GM12878 (cell line): Measurements from ENCODE around the gene SFN. TPM values are rescaled to one million over a fixed set of nuclear protein-coding genes. Genes with fewer than 3 reads are reported as not detected.

Experiments
- ASH2L ChIP-seq: fragments of 300-600, 200-600 bp; sonication (generic); IDR thresholded peaks from 2 replicates; pipeline ENCODE4 v1.6.1; 2017; ENCODE audit warnings: low read depth, mild to moderate bottlenecking, borderline replicate concordance
- BCLAF1 ChIP-seq: fragments of 450-650 bp; IDR thresholded peaks from 2 replicates; pipeline ENCODE4 v1.6.1; 2017; ENCODE audit warnings: antibody characterized with exemption, mild to moderate bottlenecking, moderate library complexity
- CHD4 ChIP-seq: fragments of 200-600 bp; sonication (generic); IDR thresholded peaks from 2 replicates; pipeline ENCODE4 v1.6.1; 2016; ENCODE audit warnings: mild to moderate bottlenecking
- CREB1 ChIP-seq: IDR thresholded peaks from 2 replicates; pipeline ENCODE4 v1.6.1; 2012; ENCODE audit warnings: low read depth, mild to moderate bottlenecking, inconsistent platforms
- HDGF ChIP-seq: fragments of 450-650 bp; IDR thresholded peaks from 2 replicates; pipeline ENCODE4 v1.6.1; 2016; ENCODE audit warnings: antibody characterized with exemption
- MEF2B ChIP-seq: fragments of 450-650 bp; IDR thresholded peaks from 2 replicates; pipeline ENCODE4 v1.6.1; 2018; ENCODE audit warnings: mild to moderate bottlenecking, moderate library complexity; ENCODE audit not compliant: partially characterized antibody, poor library complexity, severe bottlenecking
- MYB ChIP-seq: fragments of 150-350 bp; IDR thresholded peaks from 2 replicates; pipeline ENCODE4 v1.6.1; 2014; ENCODE audit warnings: mild to moderate bottlenecking, low read depth, low read length, borderline replicate concordance
- NFIC ChIP-seq: IDR thresholded peaks from 2 replicates; pipeline ENCODE4 v1.6.1; 2012; ENCODE audit warnings: low read depth, mild to moderate bottlenecking, inconsistent platforms, low read length, moderate library complexity
- NR2C2 ChIP-seq: IDR thresholded peaks from 2 replicates; pipeline ENCODE4 v1.6.1; 2011; ENCODE audit warnings: borderline replicate concordance, low read depth; ENCODE audit not compliant: control insufficient read depth, insufficient read length
- PAX5 ChIP-seq: IDR thresholded peaks from 2 replicates; pipeline ENCODE4 v1.6.1; 2011; ENCODE audit warnings: low read depth, low read length, borderline replicate concordance
- SMAD1 ChIP-seq: fragments of 450-650 bp; IDR thresholded peaks from 2 replicates; pipeline ENCODE4 v1.6.1; 2018; ENCODE audit warnings: mild to moderate bottlenecking, low read depth; ENCODE audit not compliant: partially characterized antibody
- SMARCA5 ChIP-seq: fragments of 450-650 bp; IDR thresholded peaks from 2 replicates; pipeline ENCODE4 v1.6.1; 2017; ENCODE audit warnings: mild to moderate bottlenecking
- TAF1 ChIP-seq: IDR thresholded peaks from 2 replicates; pipeline ENCODE4 v1.6.1; 2011; ENCODE audit warnings: mild to moderate bottlenecking, low read depth, low read length, borderline replicate concordance
- ZBTB11 ChIP-seq: fragments of 450-650 bp; formaldehyde crosslinking; IDR thresholded peaks from 2 replicates; pipeline ENCODE4 v1.5.0; 2022; ENCODE audit warnings: mild to moderate bottlenecking, missing genetic modification characterization
- ZSCAN29 ChIP-seq: fragments of 450-650 bp; IDR thresholded peaks from 2 replicates; pipeline ENCODE4 v1.6.1; 2017; ENCODE audit warnings: mild to moderate bottlenecking, moderate library complexity
- polyA plus RNA-seq, 11 experiments: library from polyadenylated mRNA; depleted of rRNA in 4 of 11; unstranded in 6 of 11; stranded (reverse) in 5 of 11; fragments of >200 nt; fragmentation: Nextera tagmentation in 4 of 11; fragmentation: Illumina TruSeq in 1 of 11; extraction: Ambion mirVana in 4 of 11; extraction: Trizol in 1 of 11; gene quantifications; 1 replicate in 1 of 11; 2 replicates in 10 of 11; pipeline versions ENCODE4 v1.2.1 to v1.2.3, GENCODE V29; 2011 to 2016; ENCODE audit warnings: inconsistent platforms in 2 of 11, missing spikeins in 2 of 11, low read depth in 1 of 11
- total RNA-seq, 4 experiments: library from RNA; depleted of rRNA in 3 of 4; stranded (reverse); fragments of >200 nt in 3 of 4; fragmentation: Illumina TruSeq in 1 of 4; extraction: Trizol in 1 of 4; gene quantifications; 2 replicates each; pipeline versions ENCODE4 v1.2.1 to v1.2.3, GENCODE V29; 2013 to 2021
- TF ChIP-seq, protein P1 (sequence below), 3 experiments: IDR thresholded peaks in 2 of 3; conservative IDR thresholded peaks in 1 of 3; 2 replicates each; pipeline ENCODE4 v1.5.1; 2011; ENCODE audit warnings: low read depth in 3 of 3, low read length in 3 of 3, mild to moderate bottlenecking in 3 of 3, control low read depth in 2 of 3, moderate library complexity in 2 of 3, inconsistent platforms in 1 of 3, mixed read lengths in 1 of 3; ENCODE audit not compliant: control insufficient read depth in 2 of 3, insufficient read depth in 1 of 3; ENCODE audit errors: extremely low read depth in 1 of 3
- TF ChIP-seq, protein P2 (sequence below): fragments of 450-650 bp; formaldehyde crosslinking; IDR thresholded peaks from 2 replicates; pipeline ENCODE4 v1.4.0; 2022; ENCODE audit warnings: mild to moderate bottlenecking, moderate library complexity

Gene SFN
- total and polyA plus RNA-seq, 10 of the 15 experiments (the other 5 are each of a cell fraction or from before 2014, with no cell fraction given): 0.19 to 2.9 (median 1.0) TPM

GRCh38 chr1:26889551-26890466, 26.9 kb downstream of the SFN start, which contains the start of gene GPN2 (continued):
- TF ChIP-seq, protein P1, sequence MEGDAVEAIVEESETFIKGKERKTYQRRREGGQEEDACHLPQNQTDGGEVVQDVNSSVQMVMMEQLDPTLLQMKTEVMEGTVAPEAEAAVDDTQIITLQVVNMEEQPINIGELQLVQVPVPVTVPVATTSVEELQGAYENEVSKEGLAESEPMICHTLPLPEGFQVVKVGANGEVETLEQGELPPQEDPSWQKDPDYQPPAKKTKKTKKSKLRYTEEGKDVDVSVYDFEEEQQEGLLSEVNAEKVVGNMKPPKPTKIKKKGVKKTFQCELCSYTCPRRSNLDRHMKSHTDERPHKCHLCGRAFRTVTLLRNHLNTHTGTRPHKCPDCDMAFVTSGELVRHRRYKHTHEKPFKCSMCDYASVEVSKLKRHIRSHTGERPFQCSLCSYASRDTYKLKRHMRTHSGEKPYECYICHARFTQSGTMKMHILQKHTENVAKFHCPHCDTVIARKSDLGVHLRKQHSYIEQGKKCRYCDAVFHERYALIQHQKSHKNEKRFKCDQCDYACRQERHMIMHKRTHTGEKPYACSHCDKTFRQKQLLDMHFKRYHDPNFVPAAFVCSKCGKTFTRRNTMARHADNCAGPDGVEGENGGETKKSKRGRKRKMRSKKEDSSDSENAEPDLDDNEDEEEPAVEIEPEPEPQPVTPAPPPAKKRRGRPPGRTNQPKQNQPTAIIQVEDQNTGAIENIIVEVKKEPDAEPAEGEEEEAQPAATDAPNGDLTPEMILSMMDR (IDR thresholded peaks at IDR 0.05 in 2 of 3, conservative IDR thresholded peaks at IDR 0.05 in 1 of 3; ENCODE audit: control insufficient read depth in 2 of 3, extremely low read depth in 1 of 3, insufficient read depth in 1 of 3, low read depth in 3 of 3, low read length in 3 of 3): no peak
- peak; percentile 78; the same call in 1 of the 2 replicates for TF ChIP-seq CREB1
- TF ChIP-seq TAF1: peak; percentile 82; the same call in 1 of the 2 replicates
- no peak for TF ChIP-seq MYB
- TF ChIP-seq CHD4: no peak
- TF ChIP-seq ASH2L: no peak
- no peak for TF ChIP-seq ZBTB11
- no peak for TF ChIP-seq SMAD1
- peak; percentile 45; the same call in 1 of the 2 replicates for TF ChIP-seq PAX5
- TF ChIP-seq NR2C2: no peak
- TF ChIP-seq HDGF: no peak
- TF ChIP-seq BCLAF1: no peak
- TF ChIP-seq, protein P2, sequence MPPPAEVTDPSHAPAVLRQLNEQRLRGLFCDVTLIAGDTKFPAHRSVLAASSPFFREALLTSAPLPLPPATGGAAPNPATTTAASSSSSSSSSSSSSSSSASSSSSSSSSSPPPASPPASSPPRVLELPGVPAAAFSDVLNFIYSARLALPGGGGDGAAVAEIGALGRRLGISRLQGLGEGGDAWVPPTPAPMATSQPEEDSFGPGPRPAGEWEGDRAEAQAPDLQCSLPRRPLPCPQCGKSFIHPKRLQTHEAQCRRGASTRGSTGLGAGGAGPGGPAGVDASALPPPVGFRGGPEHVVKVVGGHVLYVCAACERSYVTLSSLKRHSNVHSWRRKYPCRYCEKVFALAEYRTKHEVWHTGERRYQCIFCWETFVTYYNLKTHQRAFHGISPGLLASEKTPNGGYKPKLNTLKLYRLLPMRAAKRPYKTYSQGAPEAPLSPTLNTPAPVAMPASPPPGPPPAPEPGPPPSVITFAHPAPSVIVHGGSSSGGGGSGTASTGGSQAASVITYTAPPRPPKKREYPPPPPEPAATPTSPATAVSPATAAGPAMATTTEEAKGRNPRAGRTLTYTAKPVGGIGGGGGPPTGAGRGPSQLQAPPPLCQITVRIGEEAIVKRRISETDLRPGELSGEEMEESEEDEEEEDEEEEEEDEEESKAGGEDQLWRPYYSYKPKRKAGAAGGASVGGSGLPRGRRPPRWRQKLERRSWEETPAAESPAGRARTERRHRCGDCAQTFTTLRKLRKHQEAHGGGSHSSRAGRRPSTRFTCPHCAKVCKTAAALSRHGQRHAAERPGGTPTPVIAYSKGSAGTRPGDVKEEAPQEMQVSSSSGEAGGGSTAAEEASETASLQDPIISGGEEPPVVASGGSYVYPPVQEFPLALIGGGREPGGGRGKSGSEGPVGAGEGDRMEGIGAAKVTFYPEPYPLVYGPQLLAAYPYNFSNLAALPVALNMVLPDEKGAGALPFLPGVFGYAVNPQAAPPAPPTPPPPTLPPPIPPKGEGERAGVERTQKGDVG: no peak
- TF ChIP-seq NFIC: peak; percentile 13; the same call in 1 of the 2 replicates
- 0 out of 2 replicates have a peak, but pooled peaks have one; percentile 26 for TF ChIP-seq SMARCA5
- TF ChIP-seq MEF2B: no peak
- TF ChIP-seq ZSCAN29: no peak
